Upper lobe of left lung (tissue), 6 donors: ENCODE results near the gene TCEA3. TPM values are rescaled to one million over a fixed set of nuclear protein-coding genes. Genes with fewer than 3 reads are reported as not detected.

Experiments
- ATAC-seq, 2 donors: fragments of 200-7000 bp; cut with Tn5 transposase; one replicate each; pipeline ENCODE4 v1.9.1; 2022; ENCODE audit warnings: mild to moderate bottlenecking in 2 of 2, moderate library complexity in 2 of 2; ENCODE audit not compliant: low FRiP score in 2 of 2
- DNase-seq, 2 donors: peaks; one replicate each; pipeline ENCODE4 v3.0.0-alpha.2; 2019 to 2020
- H3K27ac ChIP-seq, 4 donors: fragments of 200-600 bp; sonication (generic); one replicate each; pipeline ENCODE4 v1.5.1; 2016 to 2019
- H3K27me3 ChIP-seq, 4 donors: fragments of 200-600 bp; sonication (generic); one replicate each; pipeline ENCODE4 v1.5.1; 2017 to 2019
- H3K36me3 ChIP-seq, 4 donors: fragments of 200-600 bp; sonication (generic); one replicate each; pipeline ENCODE4 v1.5.1; 2016 to 2019
- H3K4me1 ChIP-seq, 4 donors: fragments of 200-600 bp; sonication (generic); one replicate each; pipeline ENCODE4 v1.5.1; 2018 to 2019
- H3K4me3 ChIP-seq, 4 donors: fragments of 200-600 bp; sonication (generic); one replicate each; pipeline ENCODE4 v1.5.1; 2017 to 2019; ENCODE audit warnings: mild to moderate bottlenecking in 2 of 4, moderate library complexity in 1 of 4
- H3K9me3 ChIP-seq, 4 donors: fragments of 200-600 bp; sonication (generic); one replicate each; pipeline ENCODE4 v1.5.1; 2018 to 2019
- CTCF ChIP-seq, 6 experiments: fragments of 450-650 bp in 4 of 6; fragments of 200-600 bp in 2 of 6; sonication (generic) in 2 of 6; IDR thresholded peaks; one replicate each; pipeline ENCODE4 v1.5.1; 2016 to 2019; ENCODE audit warnings: antibody characterized with exemption in 6 of 6
- EP300 ChIP-seq, 4 donors: sonication (generic); formaldehyde crosslinking; IDR thresholded peaks; one replicate each; pipeline ENCODE4 v1.5.1; 2017; ENCODE audit warnings: antibody characterized with exemption in 4 of 4, control low read depth in 2 of 4
- POLR2A ChIP-seq, 4 donors: fragments of 450-650 bp; IDR thresholded peaks; one replicate each; pipeline ENCODE4 v1.5.1; 2016 to 2017; ENCODE audit warnings: antibody characterized with exemption in 4 of 4, mild to moderate bottlenecking in 2 of 4
- POLR2AphosphoS5 ChIP-seq, 2 donors: sonication (generic); formaldehyde crosslinking; IDR thresholded peaks; one replicate each; pipeline ENCODE4 v1.5.1; 2017; ENCODE audit warnings: antibody characterized with exemption in 2 of 2
- WGBS, 2 donors: methylation state at CpG; one replicate each; pipeline ENCODE4 v1.1.5; 2017 to 2018; 5-methylcytosine and 5-hydroxymethylcytosine counted together
- total RNA-seq, 6 donors: library from RNA; depleted of rRNA in 4 of 6; stranded (reverse); fragments of >200 nt in 4 of 6; gene quantifications; one replicate each; pipeline versions ENCODE4 v1.1.0 to v1.2.1, GENCODE V29; 2016 to 2021
- donor health status: DM: no; HTN: no; CAD: no; lungs with moderate emphysema.
- donor health status: DM: no; HTN: yes; CAD: no; lungs with severe emphysema.

TCEA3 gene
- total RNA-seq, 6 donors from 2014 or later: 32.5 to 141 (median 42.9) TPM

GRCh38 chr1:23371987-23372880 lies 52.3 kb downstream of the TCEA3 start:
- H3K9me3 ChIP-seq: no peaks in the 10 kb centered on the region
- ATAC-seq (no peak), DNase-seq (no peak)
- H3K27me3 ChIP-seq: no peaks in the 10 kb centered on the region
- no peaks in the 10 kb centered on the region for H3K36me3 ChIP-seq
- no peak overlapping the region for H3K4me3 ChIP-seq
- 78 to 85% methylated on average over 13 of the region's 13 CpGs for WGBS, 2 donors
- TF ChIP-seq POLR2AphosphoS5 (IDR thresholded peaks at IDR 0.05): no peak
- no peak for TF ChIP-seq EP300 (IDR thresholded peaks at IDR 0.05)
- no peak for TF ChIP-seq POLR2A (IDR thresholded peaks at IDR 0.05)
- no peak for TF ChIP-seq CTCF (IDR thresholded peaks at IDR 0.05)
- peaks cover 25 to 39% (median 35%) of the 10 kb centered on the region in 4 donors for H3K4me1 ChIP-seq
- H3K27ac ChIP-seq: peak overlapping the region in 1 of 4 donors; percentile 97

- ATAC-seq (no peak), DNase-seq (peak in 1 of 2 donors; percentile 27)
- no peaks in the 10 kb centered on the region for H3K27me3 ChIP-seq
- peaks cover 0 to 6% (median 0%) of the 10 kb centered on the region in 4 donors for H3K36me3 ChIP-seq
- H3K27ac ChIP-seq: peak overlapping the region; percentile 92 to 98 (median 97)
- TF ChIP-seq EP300 (IDR thresholded peaks at IDR 0.05) (no peak), POLR2AphosphoS5 (IDR thresholded peaks at IDR 0.05) (no peak), CTCF (IDR thresholded peaks at IDR 0.05) (no peak), POLR2A (IDR thresholded peaks at IDR 0.05) (no peak)
- H3K4me3 ChIP-seq: no peak overlapping the region
- H3K4me1 ChIP-seq: peaks cover 34 to 46% (median 36%) of the 10 kb centered on the region in 4 donors
- H3K9me3 ChIP-seq: no peaks in the 10 kb centered on the region
- 35 to 48% methylated on average over 9 to 13 of the region's 13 CpGs for WGBS, 2 donors
Observed at GRCh38 chr1:23370709-23371584, 53.6 kb downstream of the TCEA3 start.

DNA sequence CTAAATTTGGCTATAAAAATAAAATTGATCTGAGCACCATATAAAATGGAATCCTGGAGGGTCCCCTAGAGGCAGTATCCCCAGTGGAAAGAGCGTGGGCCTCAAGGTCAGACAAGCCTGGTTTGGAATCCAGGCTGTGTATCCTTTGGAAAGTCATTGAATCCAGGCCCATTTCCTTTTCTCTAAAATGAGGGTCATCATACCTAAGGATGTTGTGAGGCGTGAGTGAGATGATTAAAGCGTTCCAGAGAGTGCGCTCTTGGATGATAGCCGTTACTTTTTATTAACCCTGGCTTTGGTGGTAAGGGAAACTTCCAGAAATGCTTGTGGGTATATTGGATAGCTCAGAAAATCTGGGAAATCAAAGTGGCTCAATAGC lies 54.2 kb downstream of the TCEA3 start:
- no peak for DNase-seq
- Histone ChIP-seq H3K27me3 (no peaks in the 10 kb centered on the region), H3K36me3 (peaks cover 0 to 12% (median 2%) of the 10 kb centered on the region in 4 donors), H3K4me3 (peak overlapping the region in 2 of 4 donors; percentile 81 to 84), H3K9me3 (no peaks in the 10 kb centered on the region), H3K4me1 (peaks cover 34 to 46% (median 36%) of the 10 kb centered on the region in 4 donors), H3K27ac (peak overlapping the region; percentile 92 to 98 (median 97))
- no peak for ATAC-seq
- WGBS, 2 donors: 41 to 49% methylated on average over 5 of the region's 5 CpGs
- TF ChIP-seq CTCF (IDR thresholded peaks at IDR 0.05) (no peak), EP300 (IDR thresholded peaks at IDR 0.05) (no peak), POLR2A (IDR thresholded peaks at IDR 0.05) (no peak), POLR2AphosphoS5 (IDR thresholded peaks at IDR 0.05) (no peak)

DNA sequence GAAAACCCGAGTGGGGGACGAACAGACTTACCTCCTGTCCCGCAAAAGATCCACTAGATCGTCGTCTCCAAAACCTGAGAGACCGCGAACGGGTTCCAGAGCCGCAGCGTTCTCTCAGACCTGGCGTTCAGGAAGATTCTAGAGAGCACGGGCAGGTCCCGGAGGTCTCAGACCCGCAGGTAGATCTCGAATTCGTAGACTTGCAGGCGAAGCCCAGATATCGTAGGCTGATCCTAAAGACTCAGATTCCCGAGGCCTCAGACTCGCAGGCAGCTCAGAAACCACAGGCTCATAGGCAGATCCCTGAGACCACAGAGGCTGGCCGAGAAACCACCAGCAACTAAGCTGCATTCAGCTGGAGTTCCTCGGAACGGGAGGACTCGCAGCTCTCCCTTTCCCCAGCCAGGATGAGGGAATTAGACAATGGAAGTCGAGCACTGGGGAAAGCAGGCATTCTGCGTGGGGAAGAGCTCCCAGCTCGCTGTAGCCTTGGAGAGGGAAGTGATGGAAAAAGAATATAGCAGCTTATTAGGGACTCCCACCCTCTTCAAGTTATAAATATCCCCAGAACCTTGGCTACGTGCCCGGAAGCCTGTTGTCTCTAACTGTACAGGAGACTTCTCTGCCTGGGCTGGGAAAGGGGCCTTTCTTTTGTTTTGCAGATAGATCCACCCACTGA lies 55.1 kb downstream of the TCEA3 start, which contains the start of gene ZNF436:
Gene ZNF436, minus strand, starts transcription at position 502 of the 679 bp plus-strand sequence. CDS start 1,831 bp downstream, outside the sequence.
- Histone ChIP-seq H3K9me3 (peaks cover 0 to 3% (median 0%) of the 10 kb centered on the region in 4 donors), H3K36me3 (peaks cover 0 to 20% (median 3%) of the 10 kb centered on the region in 4 donors), H3K27ac (peak within 1 kb of the TSS; percentile 92 to 98 (median 97)), H3K4me3 (peak within 1 kb of the TSS; percentile 76 to 86 (median 82)), H3K4me1 (peaks cover 34 to 46% (median 36%) of the 10 kb centered on the region in 4 donors), H3K27me3 (no peaks in the 10 kb centered on the region)
- peak in 1 of 2 donors; percentile 40 for TF ChIP-seq POLR2AphosphoS5 (IDR thresholded peaks at IDR 0.05)
- no peak for TF ChIP-seq EP300 (IDR thresholded peaks at IDR 0.05)
- ATAC-seq (peak in 1 of 2 donors; percentile 3), DNase-seq (peak in 1 of 2 donors; percentile 67)
- WGBS, 2 donors: 0 to 1% methylated on average over 5 to 29 of the region's 29 CpGs
